Transverse colon (tissue), 4 donors: Measurements from ENCODE around the gene GRXCR2. TPM values are rescaled to one million over a fixed set of nuclear protein-coding genes. Genes with fewer than 3 reads are reported as not detected.
A peak's percentile ranks its signal among the peaks of the same experiment; 100 is the strongest.
"Not testable (repeated sequence)": the region's sequence is repeated elsewhere in the genome, so short reads cannot be mapped to it uniquely, and the experiment has no call there.

Source experiments
- DNase-seq: peaks from one replicate; pipeline ENCODE4 v3.0.0-alpha.2; 2019
- H3K27ac ChIP-seq, 4 donors: fragments of 200-600 bp; sonication (generic); 2 replicates each; pipeline ENCODE4 v1.5.1; 2016 to 2018; ENCODE audit warnings: inconsistent platforms in 4 of 4
- H3K27me3 ChIP-seq: fragments of 200-600 bp; sonication (generic); 2 replicates; pipeline ENCODE4 v1.5.1; 2017; ENCODE audit warnings: inconsistent platforms
- H3K36me3 ChIP-seq, 4 donors: fragments of 200-600 bp; sonication (generic); 2 replicates each; pipeline ENCODE4 v1.5.1; 2017 to 2019; ENCODE audit warnings: inconsistent platforms in 4 of 4
- H3K4me1 ChIP-seq, 4 donors: fragments of 200-600 bp; sonication (generic); 2 replicates each; pipeline ENCODE4 v1.5.1; 2017 to 2020; ENCODE audit warnings: inconsistent platforms in 4 of 4
- H3K4me3 ChIP-seq, 4 donors: fragments of 200-600 bp; sonication (generic); 1 replicate in 1 of 4; 2 replicates in 3 of 4; pipeline versions ENCODE4 v1.5.1 to v1.6.1; 2017 to 2019; ENCODE audit warnings: inconsistent platforms in 4 of 4
- H3K9me3 ChIP-seq, 2 donors: fragments of 200-600 bp; sonication (generic); 2 replicates each; pipeline ENCODE4 v1.5.1; 2017 to 2019; ENCODE audit warnings: inconsistent platforms in 2 of 2
- EP300 ChIP-seq: sonication (generic); formaldehyde crosslinking; IDR thresholded peaks from one replicate; pipeline ENCODE4 v1.6.1; 2017; ENCODE audit warnings: antibody characterized with exemption, low read depth
- POLR2A ChIP-seq: fragments of 450-650 bp; IDR thresholded peaks from one replicate; pipeline ENCODE4 v1.6.1; 2016; ENCODE audit warnings: antibody characterized with exemption, mild to moderate bottlenecking, moderate library complexity
- POLR2AphosphoS5 ChIP-seq, 3 donors: sonication (generic); formaldehyde crosslinking; IDR thresholded peaks; one replicate each; pipeline ENCODE4 v1.6.1; 2016; ENCODE audit warnings: antibody characterized with exemption in 3 of 3
- WGBS, 2 donors: methylation state at CpG; one replicate each; pipeline ENCODE4 v1.1.5; 2018; ENCODE audit warnings: low coverage in 1 of 2; 5-methylcytosine and 5-hydroxymethylcytosine counted together
- in situ Hi-C, 4 donors: fragments of 200-750 bp; cut with MboI; loops; one replicate each; pipeline versions ENCODE4 v1.15.0 to v1.15.1; 2017; ENCODE audit warnings: low sequenced_read_pairs in 3 of 4, low pct_ligation_motif_present in 1 of 4, low pct_unique_long_range_greater_than_20kb in 1 of 4
- intact Hi-C: fragments of 100-400 bp; cut with DNase I; formaldehyde crosslinking; loops from one replicate; pipeline ENCODE4 v1.15.1; 2023; ENCODE audit warnings: low total_unique reads
- total RNA-seq, 4 donors: library from RNA; depleted of rRNA; stranded (reverse); fragments of >200 nt; gene quantifications; one replicate each; pipeline ENCODE4 v1.1.0, GENCODE V29; 2016
- TF ChIP-seq, protein P1 (sequence below), 5 experiments: fragments of 200-600 bp in 3 of 5; fragments of 450-650 bp in 2 of 5; sonication (generic) in 3 of 5; IDR thresholded peaks; 1 replicate in 2 of 5; 2 replicates in 3 of 5; pipeline ENCODE4 v1.5.1; 2016 to 2017; ENCODE audit warnings: antibody characterized with exemption in 5 of 5, inconsistent platforms in 3 of 5, mild to moderate bottlenecking in 2 of 5, moderate library complexity in 1 of 5

GRXCR2 gene
- total RNA-seq, 4 donors from 2014 or later = not detected

DNA sequence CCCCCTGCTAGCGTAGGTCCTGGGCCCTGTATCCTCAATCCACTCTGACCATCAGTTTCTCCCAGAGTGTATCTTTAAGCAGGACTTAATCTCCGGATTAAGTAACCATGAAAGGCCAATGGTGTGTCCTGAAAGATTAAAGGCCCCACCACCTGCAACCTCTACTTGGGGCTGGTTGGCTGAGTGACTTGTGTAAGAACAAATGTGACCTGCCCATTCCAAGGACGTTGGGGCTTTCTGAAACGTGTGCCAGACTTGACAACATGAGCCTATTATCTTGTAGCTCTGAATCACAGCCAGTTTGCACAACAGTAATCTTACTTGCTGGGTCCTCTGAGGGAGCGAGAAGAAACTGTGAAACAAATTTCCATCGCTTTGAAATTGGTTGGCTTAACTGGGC, 34.5 kb downstream of the GRXCR2 start:
- intact Hi-C loops (no loop called here), in situ Hi-C loops (loop anchor here in 1 of 4 donors (25.0 kb wide), 1 partner anchor 1626 kb away; no protein-coding TSS in a partner anchor)
- no peak overlapping the region for H3K4me3 ChIP-seq

DNA sequence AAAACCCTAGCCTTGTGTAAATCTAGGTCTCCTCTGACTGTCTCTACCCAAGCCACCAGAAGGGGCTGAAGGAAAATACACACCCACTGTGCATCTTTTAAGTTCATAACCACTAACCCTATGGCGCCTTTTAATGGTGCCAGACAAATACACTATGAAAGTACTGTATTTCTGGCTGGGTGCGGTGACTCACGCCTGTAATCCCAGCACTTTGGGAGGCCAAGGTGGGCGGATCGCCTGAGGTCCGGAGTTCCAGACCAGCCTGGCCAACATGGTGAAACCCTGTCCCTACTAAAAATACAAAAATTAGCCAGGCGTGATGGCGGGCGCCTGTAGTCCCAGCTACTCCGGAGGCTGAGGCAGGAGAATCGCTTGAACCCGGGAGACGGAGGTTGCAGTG, 36.6 kb downstream of the GRXCR2 start:
- H3K36me3 ChIP-seq, DNase-seq, intact Hi-C loops, H3K27me3 ChIP-seq, H3K9me3 ChIP-seq: not testable (repeated sequence)
- H3K4me3 ChIP-seq = peak overlapping the region in 1 of 4 donors; percentile 73
- peak overlapping the region; percentile 86 to 90 (median 88) for H3K27ac ChIP-seq
- in situ Hi-C loops = loop anchor here in 1 of 4 donors (25.0 kb wide), 1 partner anchor 1624 kb away; no protein-coding TSS in a partner anchor
- H3K4me1 ChIP-seq = peaks cover 0 to 32% (median 12%) of the 10 kb centered on the region in 4 donors
- TF ChIP-seq, protein P1, sequence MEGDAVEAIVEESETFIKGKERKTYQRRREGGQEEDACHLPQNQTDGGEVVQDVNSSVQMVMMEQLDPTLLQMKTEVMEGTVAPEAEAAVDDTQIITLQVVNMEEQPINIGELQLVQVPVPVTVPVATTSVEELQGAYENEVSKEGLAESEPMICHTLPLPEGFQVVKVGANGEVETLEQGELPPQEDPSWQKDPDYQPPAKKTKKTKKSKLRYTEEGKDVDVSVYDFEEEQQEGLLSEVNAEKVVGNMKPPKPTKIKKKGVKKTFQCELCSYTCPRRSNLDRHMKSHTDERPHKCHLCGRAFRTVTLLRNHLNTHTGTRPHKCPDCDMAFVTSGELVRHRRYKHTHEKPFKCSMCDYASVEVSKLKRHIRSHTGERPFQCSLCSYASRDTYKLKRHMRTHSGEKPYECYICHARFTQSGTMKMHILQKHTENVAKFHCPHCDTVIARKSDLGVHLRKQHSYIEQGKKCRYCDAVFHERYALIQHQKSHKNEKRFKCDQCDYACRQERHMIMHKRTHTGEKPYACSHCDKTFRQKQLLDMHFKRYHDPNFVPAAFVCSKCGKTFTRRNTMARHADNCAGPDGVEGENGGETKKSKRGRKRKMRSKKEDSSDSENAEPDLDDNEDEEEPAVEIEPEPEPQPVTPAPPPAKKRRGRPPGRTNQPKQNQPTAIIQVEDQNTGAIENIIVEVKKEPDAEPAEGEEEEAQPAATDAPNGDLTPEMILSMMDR (IDR thresholded peaks at IDR 0.05) = peak in 1 of 5 experiments; percentile 17
- WGBS, 2 donors = 94 to 100% methylated on average over 7 to 13 of the region's 13 CpGs

More for the DNA sequence above, 34.5 kb downstream of the GRXCR2 start:
- Histone ChIP-seq H3K9me3 (no peaks in the 10 kb centered on the region), H3K4me1 (peaks cover 0 to 24% (median 8%) of the 10 kb centered on the region in 4 donors), H3K36me3 (no peaks in the 10 kb centered on the region), H3K27me3 (no peaks in the 10 kb centered on the region), H3K27ac (no peak overlapping the region)
- no peak for DNase-seq
- TF ChIP-seq POLR2A (no peak), EP300 (no peak), POLR2AphosphoS5 (IDR thresholded peaks at IDR 0.05) (no peak)
- TF ChIP-seq, protein P1 (IDR thresholded peaks at IDR 0.05) = no peak
- 83 to 92% methylated on average over 2 to 6 of the region's 6 CpGs for WGBS, 2 donors

DNA sequence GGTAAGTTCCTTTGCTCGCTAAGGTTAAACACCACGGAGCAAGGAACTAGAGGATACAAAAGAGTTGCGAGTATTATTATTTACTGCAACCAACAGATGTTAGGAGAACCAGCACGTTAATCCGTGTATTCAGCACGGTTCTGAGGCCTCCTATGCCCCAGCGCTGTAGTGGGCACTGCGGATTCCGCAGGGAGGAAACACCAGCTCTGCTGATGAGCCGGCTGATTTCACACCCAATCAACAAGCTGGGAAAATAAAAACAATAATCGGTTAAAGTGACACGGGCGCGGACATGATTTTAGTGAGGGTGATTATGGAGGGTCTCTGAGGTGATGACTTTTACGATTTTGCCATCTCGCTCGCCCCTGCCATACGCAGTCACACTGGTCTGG, 37.0 kb downstream of the GRXCR2 start:
- H3K36me3 ChIP-seq = no peaks in the 10 kb centered on the region
- peak overlapping the region; percentile 58 to 73 (median 68) for H3K4me3 ChIP-seq
- no peaks in the 10 kb centered on the region for H3K27me3 ChIP-seq
- intact Hi-C loops = no loop called here
- WGBS, 2 donors = 27 to 39% methylated on average over 7 to 18 of the region's 18 CpGs
- peak; percentile 21 for DNase-seq
- peaks cover 0 to 36% (median 15%) of the 10 kb centered on the region in 4 donors for H3K4me1 ChIP-seq
- no peaks in the 10 kb centered on the region for H3K9me3 ChIP-seq
- in situ Hi-C loops = loop anchor here in 1 of 4 donors (25.0 kb wide), 1 partner anchor 1624 kb away; no protein-coding TSS in a partner anchor
- TF ChIP-seq EP300 (no peak), POLR2AphosphoS5 (IDR thresholded peaks at IDR 0.05) (no peak), POLR2A (no peak)
- TF ChIP-seq, protein P1 (IDR thresholded peaks at IDR 0.05) = no peak
- H3K27ac ChIP-seq = peak overlapping the region; percentile 86 to 90 (median 88)

DNA sequence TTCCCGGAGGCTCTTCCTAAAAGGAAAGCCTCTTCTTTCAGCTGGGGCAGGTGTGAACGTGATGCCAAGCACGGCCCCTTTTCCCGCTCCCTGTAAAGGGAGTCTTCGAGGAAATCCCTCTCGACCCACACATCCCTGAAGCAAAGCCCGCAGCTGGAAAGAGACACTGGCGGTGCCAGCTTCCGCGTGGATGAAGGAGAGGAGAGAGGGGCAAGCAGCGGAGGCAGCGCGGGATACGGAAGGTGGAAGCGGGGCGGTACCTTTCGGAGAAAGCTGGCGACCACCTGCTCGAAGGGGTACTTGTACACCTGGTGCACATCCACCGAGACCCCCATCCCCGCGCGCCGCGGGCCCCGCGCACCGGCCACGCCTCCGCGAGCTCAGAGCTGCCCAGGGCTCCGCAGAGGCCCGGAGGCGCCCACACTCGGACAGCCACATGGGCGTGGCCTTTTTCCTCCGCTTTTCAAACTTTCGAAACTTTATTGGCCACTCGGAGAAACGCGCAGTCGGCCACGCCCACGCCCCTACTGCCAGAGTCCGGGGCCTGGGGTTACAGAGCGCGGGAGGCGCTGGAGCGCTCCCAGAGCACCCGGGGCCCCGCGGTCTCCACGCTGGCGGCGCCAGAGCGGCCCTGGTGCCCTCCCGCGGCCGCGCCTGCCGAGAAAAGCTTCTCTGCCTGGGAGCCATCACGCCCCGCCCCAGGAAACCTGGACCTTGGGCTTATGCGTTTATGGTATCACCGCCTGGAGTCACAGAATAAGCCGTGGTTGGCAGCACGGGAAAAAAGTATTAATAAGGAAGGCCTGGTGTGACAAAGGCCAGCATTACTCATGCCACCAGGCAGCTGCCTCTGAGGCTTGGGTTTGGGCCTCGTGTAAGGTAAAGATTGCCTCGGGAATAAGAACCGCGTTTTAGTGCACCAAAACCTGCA, 37.6 kb downstream of the GRXCR2 start, which contains the start of gene PRELID2:
TSS of gene PRELID2 (minus strand) at position 426 of the 931 bp plus-strand sequence. CDS start at position 335, 91 bp downstream.
- H3K9me3 ChIP-seq = no peaks in the 10 kb centered on the region
- in situ Hi-C loops = loop anchor here in 1 of 4 donors (25.0 kb wide), 1 partner anchor 1623 kb away; no protein-coding TSS in a partner anchor
- intact Hi-C loops = no loop called here
- peak; percentile 94 for DNase-seq
- no peak for TF ChIP-seq EP300
- TF ChIP-seq, protein P1 (IDR thresholded peaks at IDR 0.05) = peak in 1 of 5 experiments; percentile 31
- peak; percentile 65 to 84 (median 69) for TF ChIP-seq POLR2AphosphoS5 (IDR thresholded peaks at IDR 0.05)
- TF ChIP-seq POLR2A = peak; percentile 77
- H3K27ac ChIP-seq = peak within 1 kb of the TSS; percentile 86 to 90 (median 88)
- no peaks in the 10 kb centered on the region for H3K36me3 ChIP-seq
- peak within 1 kb of the TSS; percentile 58 to 73 (median 68) for H3K4me3 ChIP-seq
- WGBS, 2 donors = 2 to 14% methylated on average over 4 to 71 of the region's 71 CpGs
- peaks cover 0 to 42% (median 19%) of the 10 kb centered on the region in 4 donors for H3K4me1 ChIP-seq
- no peaks in the 10 kb centered on the region for H3K27me3 ChIP-seq
